NCI-H345 treated with DMSO at 0.1 percent for 48 hours (cell line): ENCODE data around the gene FRMD3.
"Not testable (repeated sequence)": the region's sequence is repeated elsewhere in the genome, so short reads cannot be mapped to it uniquely, and the experiment has no call there.

Experiments used
- DNase-seq: peaks from one replicate; lab custom pipeline; 2025; ENCODE audit not compliant: unreplicated experiment; lab: John Stamatoyannopoulos, UW

FRMD3 gene

DNA sequence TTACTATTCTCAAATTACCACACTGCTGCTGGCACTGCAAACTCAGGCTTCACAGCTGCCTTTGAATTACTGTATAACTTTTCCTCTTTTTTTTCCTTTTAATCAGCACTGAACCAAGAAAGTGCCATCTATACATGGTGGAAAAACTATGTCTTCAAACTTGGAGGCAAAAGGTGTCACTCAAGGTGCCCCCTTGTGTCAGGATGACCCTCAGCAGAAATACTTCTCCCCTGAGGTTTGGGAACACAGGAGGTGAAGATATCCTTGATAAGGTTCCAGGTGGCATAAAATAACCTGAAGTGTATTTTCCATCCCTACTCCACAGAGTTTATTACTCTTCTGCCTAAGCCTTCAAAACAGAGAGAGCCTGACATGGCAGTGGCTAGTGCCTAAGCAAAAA lies 14.5 kb downstream of the FRMD3 start:
- no peak for DNase-seq

DNA sequence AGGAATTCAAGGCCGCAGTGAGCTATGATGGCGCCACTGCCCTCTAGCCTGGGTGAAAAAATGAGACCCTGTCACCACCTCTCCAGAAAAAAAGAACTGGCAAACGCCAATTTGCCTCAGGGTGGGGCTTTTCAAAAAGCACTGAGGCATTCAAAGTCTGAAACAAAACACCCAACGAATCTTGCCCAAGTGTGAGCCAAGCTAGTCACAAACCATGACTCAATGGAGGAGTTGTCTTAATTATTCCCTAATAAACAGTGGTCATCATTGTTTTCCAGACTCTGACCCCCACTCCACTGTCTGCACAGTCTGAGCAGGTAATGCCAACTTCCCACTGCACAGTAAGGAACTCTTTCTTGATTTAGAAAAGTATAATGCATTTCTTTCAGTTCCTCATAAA lies 16.8 kb downstream of the FRMD3 start:
- no peak for DNase-seq

DNA sequence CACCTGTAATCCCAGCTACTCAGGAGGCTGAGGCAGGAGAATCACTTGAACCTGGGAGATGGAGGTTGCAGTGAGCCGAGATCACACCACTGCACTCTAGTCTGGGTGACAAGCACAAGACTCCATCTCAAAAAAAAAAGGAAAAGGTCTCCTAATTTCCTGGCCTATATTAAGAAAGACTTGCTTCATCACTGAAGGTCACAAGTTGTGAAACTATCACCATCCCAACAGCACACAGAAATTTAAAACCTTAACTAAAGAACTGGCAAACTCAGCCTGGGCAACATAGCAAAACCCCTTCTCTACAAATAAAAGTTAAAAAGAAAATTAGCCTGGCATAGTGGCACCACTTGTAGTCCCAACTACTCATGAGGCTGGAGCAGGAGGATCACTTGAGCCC lies 17.2 kb downstream of the FRMD3 start:
- DNase-seq: no peak

DNA sequence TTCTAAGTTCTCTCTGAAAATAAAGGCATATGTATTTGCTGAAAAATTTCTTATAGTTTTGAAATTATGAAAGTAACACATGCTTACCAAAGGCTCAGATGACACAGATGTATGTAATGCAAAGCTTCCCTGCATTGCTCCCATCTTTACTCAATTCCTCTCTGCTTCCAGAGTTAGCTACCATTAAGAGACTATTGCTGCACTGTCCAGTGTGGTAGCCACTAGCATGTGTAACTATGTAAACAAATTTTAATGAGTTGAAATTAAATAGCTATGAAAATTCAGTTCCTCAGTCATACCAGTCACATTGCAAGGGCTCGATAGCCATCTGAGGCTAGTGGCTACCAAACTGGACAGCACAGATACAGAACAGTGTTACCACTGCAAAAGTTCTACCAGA lies 17.9 kb downstream of the FRMD3 start:
- DNase-seq: no peak

DNA sequence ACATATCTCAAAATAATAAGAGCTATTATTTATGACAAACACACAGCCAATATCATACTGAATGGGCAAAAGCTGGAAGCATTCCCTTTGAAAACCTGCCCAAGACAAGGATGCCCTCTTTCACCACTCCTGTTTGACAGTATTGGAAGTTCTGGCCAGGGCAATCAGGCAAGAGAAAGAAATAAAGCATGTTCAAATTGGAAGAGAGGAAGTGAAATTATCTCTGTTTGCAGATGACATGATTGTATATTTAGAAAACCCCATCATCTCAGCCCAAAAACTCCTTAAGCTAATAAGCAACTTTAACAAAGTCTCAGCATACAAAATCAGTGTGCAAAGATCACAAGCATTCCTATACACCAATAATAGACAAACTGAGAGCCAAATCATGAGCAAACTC lies 20.2 kb downstream of the FRMD3 start:
- DNase-seq: not testable (repeated sequence)

DNA sequence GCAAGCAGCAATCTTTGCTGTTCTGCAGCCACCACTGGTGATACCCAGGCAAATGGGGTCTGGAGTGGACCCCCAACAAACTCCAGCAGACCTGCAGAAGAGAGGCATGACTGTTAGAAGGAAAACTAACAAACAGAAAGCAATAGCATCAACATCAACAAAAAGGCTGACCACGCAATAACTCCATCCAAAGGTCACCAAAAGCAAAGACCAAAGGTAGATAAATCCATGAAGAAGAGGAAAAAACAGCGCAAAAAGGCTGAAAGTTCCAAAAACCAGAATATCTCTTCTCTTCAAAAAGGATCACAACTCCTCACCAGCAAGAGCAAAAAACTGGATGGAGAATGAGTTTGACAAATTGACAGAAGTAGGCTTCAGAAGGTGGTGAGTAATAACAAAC lies 23.4 kb downstream of the FRMD3 start:
- no peak for DNase-seq

DNA sequence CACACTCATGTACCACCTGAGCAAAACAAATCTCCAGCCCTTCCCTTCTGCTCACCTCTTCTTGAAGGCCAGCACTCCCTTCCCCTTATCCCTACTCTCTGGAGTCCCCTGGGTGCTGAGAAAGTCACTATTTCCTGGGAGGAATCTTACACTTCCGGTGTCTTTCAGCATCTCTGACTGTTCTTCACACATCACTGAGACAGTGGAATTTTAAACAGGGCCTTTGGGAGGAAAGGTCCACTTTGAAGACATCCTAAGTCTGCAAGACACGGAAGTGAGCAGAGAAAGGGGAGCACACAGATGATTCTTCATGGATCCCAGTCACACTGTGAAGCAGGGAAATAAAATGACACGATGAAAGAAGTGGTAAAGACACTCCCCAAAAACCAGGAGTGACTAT lies 25.6 kb downstream of the FRMD3 start:
- no peak for DNase-seq

DNA sequence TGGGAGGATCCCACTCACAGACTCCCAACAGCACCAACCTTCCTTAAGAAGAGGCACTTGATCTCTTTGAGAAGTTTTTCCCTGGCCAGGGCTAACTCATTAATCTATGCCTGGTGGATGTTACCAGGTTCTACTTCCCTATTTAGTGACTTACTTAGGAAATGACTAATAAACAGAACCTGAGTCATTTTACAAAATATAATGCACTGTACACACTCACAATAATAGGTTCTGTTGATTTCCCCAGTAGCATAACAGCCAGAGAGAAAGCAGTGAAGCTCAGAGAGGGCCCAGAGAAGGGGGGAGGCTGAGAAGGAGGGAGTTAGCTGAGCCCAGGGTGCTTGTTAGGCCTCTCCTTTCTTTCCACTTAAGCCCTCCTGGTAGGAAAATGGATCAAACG lies 27.1 kb downstream of the FRMD3 start:
- no peak for DNase-seq

DNA sequence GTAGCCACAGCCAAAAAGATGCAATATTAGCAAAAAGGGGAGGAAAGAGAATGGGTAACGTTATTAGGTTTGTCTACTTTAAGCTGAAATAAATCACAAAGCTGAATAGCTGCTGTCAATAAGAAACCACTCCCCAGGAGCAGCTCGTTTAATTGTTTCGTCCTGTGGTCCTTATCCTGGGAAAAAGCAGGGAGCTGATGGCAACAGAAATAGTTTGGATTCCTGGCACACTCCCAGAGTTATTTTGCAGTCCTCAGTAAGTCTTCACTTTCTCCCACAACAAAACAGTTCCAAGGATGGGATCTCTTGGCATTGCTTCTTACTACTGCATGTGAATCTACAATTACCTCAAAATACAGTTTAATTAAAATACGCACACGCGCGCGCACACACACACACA lies 28.8 kb downstream of the FRMD3 start:
- no peak for DNase-seq

DNA sequence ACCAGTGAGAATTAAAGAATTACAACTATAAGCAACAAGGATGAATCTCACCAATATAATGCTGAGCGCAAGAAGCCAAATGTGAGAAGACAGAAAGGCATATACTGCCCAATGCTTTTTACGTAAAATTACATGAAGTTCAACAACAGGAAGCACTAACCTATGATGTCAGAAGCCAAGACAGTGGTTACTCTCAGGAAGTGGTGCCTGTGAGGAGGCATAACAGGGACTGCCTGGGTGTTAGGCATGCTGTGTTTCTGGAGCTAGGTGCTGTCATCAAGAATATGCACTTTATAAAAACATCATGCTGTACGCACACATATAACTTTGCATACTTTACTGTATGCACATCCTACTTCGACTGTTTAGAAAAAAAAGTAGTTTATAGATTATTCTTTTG lies 30.1 kb downstream of the FRMD3 start:
- DNase-seq: no peak

DNA sequence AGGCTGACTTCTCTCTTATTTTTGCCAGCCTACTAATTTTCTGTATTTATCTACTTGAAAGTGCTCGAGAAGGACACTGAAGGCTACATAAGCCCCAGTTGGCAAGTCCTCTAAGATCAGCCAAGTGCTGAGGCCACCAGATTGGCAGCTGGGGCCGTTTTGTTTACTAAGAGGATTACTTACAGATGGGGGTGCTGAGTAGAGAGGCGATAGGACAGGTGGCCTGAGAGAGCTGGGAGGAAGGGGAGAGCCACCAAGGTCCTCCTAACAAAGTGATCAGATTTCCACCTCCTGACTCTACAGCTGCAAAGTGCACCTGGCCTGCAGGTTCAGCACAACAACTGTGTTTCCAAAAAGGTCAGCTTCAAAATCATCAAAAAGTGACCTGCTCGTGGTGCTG lies 32.9 kb downstream of the FRMD3 start:
- no peak for DNase-seq

DNA sequence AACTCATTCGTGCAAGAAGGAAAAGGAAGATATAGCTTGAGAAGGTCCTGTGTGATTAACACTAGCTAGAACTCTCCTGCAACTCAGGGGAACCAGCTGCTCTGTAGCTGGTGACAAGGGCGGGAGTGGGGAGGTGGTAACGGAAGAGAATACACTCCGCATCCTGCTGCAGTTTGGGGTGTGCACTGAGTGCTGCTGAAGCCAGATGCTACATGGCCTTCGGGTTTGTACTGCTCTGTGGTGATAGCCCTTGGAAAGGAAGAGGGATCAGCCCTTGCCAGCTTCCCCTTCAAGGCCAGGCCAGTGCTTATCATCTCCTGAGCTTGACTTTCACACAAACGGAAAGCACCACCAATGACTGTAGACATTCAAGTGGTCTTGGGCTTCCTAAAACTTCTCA lies 34.3 kb downstream of the FRMD3 start:
- no peak for DNase-seq

DNA sequence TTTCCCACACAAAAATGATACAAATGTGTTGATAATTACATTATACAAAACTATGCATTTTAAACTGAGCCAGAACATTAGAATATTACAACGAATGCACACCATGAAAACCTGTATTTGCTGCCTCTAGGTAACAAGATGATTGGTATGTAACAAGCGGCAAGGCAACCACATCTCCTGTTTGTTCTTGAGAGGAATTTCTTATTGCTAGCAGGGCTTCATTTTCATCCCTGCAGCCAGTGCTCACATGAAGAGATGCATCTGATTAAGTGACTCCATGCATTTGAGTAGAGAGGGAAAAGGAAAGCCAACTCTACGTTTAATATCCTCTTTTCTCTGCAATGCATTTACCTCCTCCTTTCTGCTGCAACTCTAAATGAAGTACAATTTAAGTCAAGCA lies 36.6 kb downstream of the FRMD3 start:
- DNase-seq: no peak

DNA sequence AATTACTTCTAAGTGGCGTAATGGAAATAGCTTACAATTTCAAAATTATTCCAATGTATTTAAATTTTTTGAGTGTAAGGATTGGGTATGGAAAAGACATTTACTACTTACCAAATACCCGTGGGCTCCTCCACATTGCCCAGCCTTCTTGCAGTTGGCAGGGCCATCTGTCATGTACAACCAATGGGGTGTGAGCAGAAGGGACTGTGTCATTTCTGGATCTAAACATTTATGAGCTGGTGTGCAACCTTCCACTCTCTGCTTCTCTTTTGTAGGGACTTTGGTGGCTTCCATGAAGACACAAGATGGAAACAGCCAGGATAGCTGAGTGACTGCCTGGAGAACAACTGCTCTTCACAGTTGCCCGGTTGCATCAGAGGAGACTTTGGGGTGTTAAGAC lies 40.8 kb downstream of the FRMD3 start:
- DNase-seq: no peak

DNA sequence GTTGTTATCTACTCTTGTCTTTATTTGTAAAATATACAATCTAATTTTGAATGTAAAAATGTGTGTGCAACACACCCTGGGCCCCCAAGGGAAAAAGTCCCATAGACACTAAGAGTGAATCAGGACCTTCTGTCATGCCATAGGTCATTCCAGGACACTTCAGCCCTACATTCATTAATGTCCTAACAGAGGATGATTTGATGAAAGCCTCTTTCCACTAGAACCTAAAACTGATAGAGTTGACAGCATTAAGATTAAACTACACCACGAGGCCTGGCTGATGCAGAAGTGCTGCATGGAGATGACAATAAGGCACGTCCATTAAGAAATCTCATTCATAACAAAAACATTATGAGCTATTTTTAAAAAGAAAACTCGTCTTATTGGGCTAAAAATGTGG lies 46.2 kb downstream of the FRMD3 start:
- DNase-seq: no peak

DNA sequence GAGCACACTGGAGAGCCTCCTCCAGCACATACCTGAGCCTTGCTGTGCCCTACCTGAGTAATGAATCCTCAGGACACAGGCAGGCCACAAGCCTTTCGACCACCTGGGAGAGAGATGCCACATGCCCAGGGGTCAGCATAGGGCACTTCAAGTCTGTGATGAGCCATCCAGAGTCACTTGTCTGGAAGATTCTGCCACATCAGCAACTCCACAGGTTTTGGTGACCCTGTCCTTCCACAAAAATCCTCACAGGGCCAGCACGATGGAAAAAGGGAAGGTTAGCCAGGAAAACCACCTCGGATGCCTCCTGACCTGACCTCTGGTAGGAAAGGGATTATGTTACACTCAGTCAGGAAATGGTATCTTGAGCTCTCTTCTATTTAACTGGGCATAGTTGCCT lies 46.8 kb downstream of the FRMD3 start:
- DNase-seq: no peak

DNA sequence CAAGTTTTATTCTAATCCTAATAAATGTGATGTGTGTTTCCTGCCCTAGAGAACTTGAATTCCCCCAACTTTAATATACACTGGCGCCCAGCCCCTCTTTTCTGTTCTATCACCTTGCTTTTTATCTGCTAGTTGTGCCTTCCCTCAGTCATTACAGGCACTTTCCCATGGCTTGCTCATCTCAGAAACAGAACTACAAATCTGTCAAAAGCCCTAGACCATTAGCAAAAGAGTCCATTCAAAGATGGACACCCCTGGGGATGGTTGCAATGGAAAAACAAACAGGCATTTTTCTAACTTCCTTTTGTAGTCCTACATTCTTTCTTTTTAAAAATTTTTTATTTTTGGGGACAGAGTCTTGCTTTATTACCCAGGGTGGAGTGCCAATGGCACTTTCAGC lies 48.2 kb downstream of the FRMD3 start:
- no peak for DNase-seq

DNA sequence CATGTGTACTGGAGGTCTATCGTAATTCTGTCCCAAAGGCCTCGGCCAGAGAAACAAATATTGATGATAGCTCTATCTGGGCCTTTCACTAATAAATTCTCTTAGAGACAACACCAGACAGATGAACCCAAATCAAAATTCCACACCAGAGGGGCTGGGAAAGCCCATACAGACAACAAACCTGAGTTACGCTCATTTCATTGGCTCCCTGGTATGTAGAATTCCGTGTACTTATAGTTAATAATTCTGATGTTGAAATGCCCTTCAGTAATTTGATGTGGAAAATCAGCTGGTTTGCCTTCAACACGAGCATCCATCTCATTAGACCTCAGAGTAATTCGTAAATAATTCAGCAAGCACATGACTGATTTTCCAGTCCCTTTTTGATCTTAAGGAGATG lies 53.2 kb downstream of the FRMD3 start:
- DNase-seq: no peak

DNA sequence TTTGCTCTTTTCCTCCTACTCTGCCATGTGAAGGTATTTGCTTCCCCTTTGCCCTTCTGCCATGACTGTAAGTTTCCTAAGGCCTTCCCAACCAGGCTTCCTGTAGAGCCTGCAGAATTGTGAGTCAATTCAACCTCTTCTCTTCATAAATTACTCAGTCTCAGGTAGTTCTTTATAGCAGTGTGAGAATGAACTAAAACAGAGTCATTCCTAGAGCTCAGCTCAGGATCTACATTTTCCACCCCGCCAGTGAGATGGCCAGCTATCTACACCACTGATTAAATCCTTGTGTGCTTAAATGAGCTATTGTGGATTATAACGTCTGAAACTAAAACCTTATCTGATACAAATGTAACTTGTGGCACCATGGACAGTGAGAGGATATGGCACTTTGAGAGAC lies 55.0 kb downstream of the FRMD3 start:
- no peak for DNase-seq

DNA sequence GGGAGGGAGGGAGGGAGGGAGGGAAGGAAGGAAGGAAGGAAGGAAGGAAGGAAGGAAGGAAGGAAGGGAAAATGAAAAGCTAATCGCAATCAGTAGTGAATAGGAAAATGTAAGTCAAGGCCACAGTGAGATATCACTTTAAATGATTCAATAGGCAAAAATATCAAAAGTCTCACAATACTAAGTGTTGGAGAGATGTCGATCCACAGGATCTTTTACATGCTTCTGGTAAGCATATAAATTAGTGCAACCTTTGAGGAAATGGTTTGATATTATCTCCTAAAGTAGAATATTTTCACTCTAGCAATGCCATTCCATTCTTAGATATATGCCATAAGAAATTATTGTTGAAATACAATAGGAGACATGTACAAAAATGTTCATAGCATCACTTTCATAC lies 58.4 kb downstream of the FRMD3 start:
- no peak for DNase-seq

DNA sequence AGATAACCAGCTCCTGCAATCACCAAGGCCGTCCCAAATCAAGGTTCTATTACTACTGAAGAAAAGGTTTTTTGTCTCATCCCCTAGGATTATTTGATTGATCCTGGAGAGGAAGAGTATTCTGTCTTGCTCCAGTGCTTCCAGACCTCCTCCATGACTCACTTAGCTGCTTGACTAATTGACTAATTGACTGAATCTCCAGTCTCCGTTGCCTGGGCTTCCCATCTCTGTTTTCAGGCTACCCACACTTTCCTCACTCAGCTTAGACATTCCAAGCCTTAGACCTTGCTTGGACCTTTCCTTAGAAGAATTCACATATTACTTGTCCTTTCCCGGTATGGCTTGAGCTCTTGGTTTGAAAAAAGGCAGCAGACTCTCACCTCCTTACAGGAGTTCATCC lies 60.6 kb downstream of the FRMD3 start:
- no peak for DNase-seq

DNA sequence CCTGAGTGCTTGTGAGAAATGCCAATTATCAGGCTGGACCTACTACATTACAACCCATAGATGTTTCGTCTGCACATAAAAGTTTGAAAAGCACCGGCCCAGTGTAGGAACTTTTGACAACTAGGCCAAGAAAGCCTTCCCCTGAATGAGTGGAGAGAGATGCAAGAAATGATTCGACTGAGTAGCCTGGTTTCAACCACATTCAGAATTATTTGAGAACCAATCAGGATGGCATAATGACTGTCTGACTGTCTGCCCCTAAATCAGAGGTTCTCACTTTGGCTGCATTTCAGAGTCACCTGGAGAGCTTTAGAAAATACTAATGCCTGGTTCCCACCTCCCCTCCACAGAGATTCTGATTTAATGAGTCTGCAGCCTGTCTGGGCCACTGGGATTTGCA lies 61.1 kb downstream of the FRMD3 start:
- no peak for DNase-seq

DNA sequence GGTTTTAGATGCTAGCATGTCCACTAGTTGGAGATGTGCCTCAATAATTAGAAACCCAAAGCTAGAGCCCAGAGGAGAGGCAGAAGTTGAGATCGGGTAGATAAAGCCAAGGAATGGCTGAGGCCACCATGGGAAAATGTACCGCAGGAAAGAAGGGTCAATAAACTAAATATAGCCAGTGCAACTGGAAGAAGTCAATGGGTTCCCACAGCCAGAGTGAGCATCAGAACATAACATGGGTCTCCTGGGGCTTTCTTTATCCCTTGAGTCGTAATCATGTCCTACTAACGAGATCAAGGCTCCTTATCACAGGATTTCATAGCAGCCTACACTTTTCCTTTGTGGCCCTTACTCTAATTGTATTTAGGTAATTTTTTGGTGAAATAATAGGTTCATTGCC lies 61.7 kb downstream of the FRMD3 start:
- DNase-seq: no peak

DNA sequence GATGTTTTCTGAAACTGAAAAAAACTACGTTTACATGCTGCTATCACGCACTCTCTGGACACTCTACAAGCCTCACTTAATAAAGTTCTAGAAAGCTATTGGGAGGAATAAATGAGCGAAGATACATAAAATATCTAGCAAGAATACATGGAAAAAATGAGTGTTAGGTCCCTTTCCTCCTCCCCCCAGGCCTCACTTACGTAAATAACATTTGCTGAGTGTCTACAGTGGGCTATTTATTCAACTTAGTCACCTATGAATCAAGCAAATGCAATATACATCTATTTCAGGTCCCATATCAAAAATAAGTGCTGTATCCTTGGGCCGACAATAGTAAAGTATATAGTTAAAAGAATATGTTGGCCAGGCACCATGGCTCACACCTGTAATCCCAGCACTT lies 62.5 kb downstream of the FRMD3 start:
- DNase-seq: no peak
